Peyer's patch (tissue), 4 donors: Measurements from ENCODE around the gene COL6A3.

Source experiments
- POLR2A ChIP-seq, 2 donors: fragments of 450-650 bp; IDR thresholded peaks; one replicate each; pipeline ENCODE4 v1.5.1; 2017; ENCODE audit warnings: antibody characterized with exemption in 2 of 2, mild to moderate bottlenecking in 2 of 2, moderate library complexity in 2 of 2
- TF ChIP-seq, protein P1 (sequence below), 6 experiments: fragments of 450-650 bp in 4 of 6; fragments of 200-600 bp in 2 of 6; sonication (generic) in 1 of 6; IDR thresholded peaks; one replicate each; pipeline ENCODE4 v1.5.1; 2017 to 2019; ENCODE audit warnings: antibody characterized with exemption in 6 of 6, mild to moderate bottlenecking in 3 of 6, moderate library complexity in 1 of 6

GRCh38 chr2:237448171-237448570 lies 34.2 kb upstream of the COL6A3 start:
- TF ChIP-seq, protein P1, sequence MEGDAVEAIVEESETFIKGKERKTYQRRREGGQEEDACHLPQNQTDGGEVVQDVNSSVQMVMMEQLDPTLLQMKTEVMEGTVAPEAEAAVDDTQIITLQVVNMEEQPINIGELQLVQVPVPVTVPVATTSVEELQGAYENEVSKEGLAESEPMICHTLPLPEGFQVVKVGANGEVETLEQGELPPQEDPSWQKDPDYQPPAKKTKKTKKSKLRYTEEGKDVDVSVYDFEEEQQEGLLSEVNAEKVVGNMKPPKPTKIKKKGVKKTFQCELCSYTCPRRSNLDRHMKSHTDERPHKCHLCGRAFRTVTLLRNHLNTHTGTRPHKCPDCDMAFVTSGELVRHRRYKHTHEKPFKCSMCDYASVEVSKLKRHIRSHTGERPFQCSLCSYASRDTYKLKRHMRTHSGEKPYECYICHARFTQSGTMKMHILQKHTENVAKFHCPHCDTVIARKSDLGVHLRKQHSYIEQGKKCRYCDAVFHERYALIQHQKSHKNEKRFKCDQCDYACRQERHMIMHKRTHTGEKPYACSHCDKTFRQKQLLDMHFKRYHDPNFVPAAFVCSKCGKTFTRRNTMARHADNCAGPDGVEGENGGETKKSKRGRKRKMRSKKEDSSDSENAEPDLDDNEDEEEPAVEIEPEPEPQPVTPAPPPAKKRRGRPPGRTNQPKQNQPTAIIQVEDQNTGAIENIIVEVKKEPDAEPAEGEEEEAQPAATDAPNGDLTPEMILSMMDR (IDR thresholded peaks at IDR 0.05), result no peak
- TF ChIP-seq POLR2A (IDR thresholded peaks at IDR 0.05), result no peak
